NOMO-1 treated with DMSO at 0.1 percent for 48 hours (cell line): ENCODE results near the gene CELSR2.

Experiments
- DNase-seq: peaks from one replicate; lab custom pipeline; 2025; ENCODE audit not compliant: unreplicated experiment; lab: John Stamatoyannopoulos, UW

Gene CELSR2

GRCh38 chr1:109262231-109263055 lies 13.1 kb downstream of the CELSR2 start:
- no peak for DNase-seq

GRCh38 chr1:109263234-109263596 lies 13.9 kb downstream of the CELSR2 start:
- DNase-seq: no peak

DNA sequence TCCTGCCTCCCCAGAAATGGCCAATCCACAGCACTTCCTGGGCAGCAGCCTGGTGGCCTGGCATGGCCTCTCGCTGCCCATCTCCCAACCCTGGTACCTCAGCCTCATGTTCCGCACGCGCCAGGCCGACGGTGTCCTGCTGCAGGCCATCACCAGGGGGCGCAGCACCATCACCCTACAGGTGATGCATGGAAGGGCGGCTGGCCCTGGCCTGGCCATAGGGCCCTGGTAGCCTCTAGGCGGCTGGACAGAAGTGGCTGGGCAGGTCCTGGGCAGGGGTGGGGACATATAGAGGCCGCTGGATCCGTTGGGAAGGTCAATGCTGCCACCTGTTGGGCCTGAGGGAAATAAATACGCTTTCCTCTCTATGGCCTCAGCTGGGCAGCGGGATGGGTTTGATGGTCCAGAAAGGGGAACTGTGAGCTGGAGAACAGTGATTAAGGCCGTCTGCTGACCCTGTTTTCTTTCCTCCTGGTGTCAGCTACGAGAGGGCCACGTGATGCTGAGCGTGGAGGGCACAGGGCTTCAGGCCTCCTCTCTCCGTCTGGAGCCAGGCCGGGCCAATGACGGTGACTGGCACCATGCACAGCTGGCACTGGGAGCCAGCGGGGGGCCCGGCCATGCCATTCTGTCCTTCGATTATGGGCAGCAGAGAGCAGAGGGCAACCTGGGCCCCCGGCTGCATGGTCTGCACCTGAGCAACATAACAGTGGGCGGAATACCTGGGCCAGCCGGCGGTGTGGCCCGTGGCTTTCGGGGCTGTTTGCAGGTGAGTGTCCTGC lies 14.4 kb downstream of the CELSR2 start:
- DNase-seq: peak; percentile 47

DNA sequence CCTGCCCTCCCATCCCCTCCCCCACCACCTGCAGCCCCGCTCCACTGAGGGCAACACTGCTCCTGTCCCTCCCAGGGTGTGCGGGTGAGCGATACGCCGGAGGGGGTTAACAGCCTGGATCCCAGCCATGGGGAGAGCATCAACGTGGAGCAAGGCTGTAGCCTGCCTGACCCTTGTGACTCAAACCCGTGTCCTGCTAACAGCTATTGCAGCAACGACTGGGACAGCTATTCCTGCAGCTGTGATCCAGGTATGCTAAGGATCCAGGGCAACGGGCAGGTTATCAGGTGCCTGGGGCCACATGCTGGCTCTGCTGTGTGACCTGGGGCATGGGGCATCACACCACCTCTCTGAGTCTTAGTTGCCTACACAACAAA lies 15.0 kb downstream of the CELSR2 start:
- DNase-seq: no peak

DNA sequence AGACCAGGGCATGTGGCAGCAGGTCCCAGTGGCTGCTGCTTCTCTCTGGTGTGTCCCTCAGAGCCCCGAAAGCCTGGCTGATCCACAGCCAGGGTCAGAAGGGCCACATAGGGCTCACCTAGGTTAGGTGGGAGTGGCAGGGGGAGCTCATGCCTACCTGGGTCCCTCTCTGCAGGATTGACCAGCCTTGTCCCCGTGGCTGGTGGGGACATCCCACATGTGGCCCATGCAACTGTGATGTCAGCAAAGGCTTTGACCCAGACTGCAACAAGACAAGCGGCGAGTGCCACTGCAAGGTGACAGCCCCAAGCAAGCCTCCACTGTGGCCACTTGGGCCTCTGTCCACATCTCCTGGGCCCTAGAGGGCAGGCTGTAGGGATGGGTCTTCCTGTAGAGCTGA lies 15.7 kb downstream of the CELSR2 start:
- DNase-seq: no peak

DNA sequence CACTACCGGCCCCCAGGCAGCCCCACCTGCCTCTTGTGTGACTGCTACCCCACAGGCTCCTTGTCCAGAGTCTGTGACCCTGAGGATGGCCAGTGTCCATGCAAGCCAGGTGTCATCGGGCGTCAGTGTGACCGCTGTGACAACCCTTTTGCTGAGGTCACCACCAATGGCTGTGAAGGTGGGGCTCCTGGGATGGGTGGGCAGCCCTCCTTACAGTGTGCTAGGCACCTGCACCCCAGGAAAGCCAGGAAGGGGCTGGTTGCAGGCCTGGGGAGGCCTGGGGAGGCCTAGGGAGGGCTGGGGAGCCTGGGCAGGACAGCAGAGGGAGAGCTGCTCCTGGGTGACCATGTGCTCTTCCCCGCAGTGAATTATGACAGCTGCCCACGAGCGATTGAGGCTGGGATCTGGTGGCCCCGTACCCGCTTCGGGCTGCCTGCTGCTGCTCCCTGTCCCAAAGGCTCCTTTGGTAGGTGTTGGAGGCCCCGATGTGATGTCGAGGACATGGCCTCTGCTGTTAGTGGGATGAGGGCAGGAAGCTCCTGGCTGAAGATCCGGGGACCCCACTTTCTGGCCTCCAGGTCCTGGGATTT lies 16.5 kb downstream of the CELSR2 start:
- DNase-seq: no peak

- no peak for DNase-seq
Measured at GRCh38 chr1:109266965-109267364, 17.6 kb downstream of the CELSR2 start.

GRCh38 chr1:109267743-109268300 lies 18.5 kb downstream of the CELSR2 start:
- DNase-seq: no peak

DNA sequence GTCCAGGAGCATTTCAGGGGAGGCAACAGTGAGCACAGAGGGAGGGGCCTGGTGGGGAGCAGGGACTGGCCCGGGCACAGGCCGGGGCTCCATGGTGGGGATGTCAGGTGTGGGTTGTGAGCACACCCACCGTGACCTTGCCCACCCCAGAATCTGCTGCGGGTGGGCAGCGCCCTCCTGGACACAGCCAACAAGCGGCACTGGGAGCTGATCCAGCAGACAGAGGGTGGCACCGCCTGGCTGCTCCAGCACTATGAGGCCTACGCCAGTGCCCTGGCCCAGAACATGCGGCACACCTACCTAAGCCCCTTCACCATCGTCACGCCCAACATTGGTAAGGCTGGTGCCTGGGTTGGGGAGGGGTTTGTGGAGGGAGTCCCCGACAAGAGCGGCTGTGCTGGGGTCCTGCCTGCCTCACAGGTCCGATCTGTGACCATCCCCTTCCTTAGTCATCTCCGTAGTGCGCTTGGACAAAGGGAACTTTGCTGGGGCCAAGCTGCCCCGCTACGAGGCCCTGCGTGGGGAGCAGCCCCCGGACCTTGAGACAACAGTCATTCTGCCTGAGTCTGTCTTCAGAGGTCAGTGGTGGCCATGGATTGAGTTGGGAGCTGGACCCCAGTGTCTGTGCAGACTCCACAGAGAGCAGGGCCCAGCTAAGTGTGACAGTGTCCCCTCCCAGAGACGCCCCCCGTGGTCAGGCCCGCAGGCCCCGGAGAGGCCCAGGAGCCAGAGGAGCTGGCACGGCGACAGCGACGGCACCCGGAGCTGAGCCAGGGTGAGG lies 19.3 kb downstream of the CELSR2 start:
- DNase-seq: no peak

DNA sequence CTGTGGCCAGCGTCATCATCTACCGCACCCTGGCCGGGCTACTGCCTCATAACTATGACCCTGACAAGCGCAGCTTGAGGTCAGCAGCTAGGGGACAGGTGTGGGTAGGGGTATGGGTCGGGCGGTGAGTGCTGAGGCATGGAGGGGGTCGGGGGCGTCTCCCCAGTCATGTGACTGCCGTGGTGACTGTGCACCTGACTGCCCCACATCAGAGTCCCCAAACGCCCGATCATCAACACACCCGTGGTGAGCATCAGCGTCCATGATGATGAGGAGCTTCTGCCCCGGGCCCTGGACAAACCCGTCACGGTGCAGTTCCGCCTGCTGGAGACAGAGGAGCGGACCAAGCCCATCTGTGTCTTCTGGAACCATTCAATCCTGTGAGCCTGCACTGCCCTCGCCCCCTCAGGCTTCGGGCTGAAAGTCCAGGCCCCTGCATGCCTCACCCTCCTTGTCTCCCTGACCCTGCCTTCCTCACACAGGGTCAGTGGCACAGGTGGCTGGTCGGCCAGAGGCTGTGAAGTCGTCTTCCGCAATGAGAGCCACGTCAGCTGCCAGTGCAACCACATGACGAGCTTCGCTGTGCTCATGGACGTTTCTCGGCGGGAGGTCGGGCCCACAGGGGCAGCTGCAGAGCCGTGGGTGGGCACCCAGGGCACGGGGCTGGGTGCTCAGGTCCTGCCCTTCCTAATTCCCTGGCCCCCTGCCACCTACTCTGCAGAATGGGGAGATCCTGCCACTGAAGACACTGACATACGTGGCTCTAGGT lies 20.1 kb downstream of the CELSR2 start:
- no peak for DNase-seq

DNA sequence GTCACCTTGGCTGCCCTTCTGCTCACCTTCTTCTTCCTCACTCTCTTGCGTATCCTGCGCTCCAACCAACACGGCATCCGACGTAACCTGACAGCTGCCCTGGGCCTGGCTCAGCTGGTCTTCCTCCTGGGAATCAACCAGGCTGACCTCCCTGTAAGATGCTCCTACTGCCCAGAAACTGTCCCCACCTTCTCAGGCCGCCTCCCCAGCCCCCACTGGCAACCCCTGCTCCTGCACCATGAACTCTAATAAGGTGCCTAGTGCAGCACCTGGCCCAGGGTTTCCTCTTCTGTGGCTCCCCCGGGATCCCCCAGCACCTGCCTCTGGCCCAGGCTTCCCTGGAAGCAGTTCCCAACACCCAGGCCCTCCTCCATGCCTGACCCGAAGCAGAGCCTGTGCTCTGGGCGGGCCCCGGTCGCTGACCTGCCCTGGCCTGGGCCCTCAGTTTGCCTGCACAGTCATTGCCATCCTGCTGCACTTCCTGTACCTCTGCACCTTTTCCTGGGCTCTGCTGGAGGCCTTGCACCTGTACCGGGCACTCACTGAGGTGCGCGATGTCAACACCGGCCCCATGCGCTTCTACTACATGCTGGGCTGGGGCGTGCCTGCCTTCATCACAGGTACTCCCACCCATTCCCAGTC lies 20.8 kb downstream of the CELSR2 start:
- DNase-seq: no peak

- no peak for DNase-seq
Measured at GRCh38 chr1:109270623-109271317, 21.4 kb downstream of the CELSR2 start.

DNA sequence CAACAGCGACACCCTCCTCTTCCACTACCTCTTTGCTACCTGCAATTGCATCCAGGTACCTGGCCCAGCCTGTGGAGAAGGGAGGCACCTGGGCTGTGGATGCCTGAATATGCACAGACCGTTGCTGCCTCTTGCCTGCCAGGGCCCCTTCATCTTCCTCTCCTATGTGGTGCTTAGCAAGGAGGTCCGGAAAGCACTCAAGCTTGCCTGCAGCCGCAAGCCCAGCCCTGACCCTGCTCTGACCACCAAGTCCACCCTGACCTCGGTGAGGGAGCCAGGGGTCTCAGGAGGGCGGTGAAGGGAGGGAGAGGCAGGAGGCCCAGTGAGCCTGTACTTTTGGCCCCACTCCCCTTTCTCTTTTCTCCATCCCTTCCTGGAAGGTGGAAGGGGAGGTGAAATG lies 22.1 kb downstream of the CELSR2 start:
- DNase-seq: no peak

- no peak for DNase-seq
Measured at GRCh38 chr1:109272021-109272799, 22.9 kb downstream of the CELSR2 start.

DNA sequence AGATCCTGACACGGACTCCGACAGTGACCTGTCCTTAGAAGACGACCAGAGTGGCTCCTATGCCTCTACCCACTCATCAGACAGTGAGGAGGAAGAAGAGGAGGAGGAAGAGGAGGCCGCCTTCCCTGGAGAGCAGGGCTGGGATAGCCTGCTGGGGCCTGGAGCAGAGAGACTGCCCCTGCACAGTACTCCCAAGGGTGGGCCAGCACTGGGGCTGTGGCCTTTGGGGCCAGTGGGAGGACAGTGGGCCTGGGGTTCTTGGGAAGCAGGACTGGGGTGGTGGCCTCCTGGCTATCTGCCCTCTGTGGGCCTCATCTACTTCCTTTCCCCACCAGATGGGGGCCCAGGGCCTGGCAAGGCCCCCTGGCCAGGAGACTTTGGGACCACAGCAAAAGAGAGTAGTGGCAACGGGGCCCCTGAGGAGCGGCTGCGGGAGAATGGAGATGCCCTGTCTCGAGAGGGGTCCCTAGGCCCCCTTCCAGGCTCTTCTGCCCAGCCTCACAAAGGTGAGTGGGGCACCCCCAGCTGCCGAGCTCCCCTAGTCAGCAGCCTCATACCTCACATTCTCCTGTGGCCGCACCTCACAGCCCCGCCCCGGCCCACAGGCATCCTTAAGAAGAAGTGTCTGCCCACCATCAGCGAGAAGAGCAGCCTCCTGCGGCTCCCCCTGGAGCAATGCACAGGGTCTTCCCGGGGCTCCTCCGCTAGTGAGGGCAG lies 23.6 kb downstream of the CELSR2 start:
- DNase-seq: no peak

- DNase-seq: no peak
Measured at GRCh38 chr1:109273570-109274288, 24.4 kb downstream of the CELSR2 start.
